Natural killer cell (primary cell): ENCODE results near the gene NCAPG2. TPM values are rescaled to one million over a fixed set of nuclear protein-coding genes. Genes with fewer than 3 reads are reported as not detected.

Source experiments
- ATAC-seq, 3 donors: fragments of 150-1000 bp in 2 of 3; fragments of 200-7000 bp in 1 of 3; cut with Tn5 transposase; 1 replicate in 1 of 3; 2 replicates in 2 of 3; pipeline ENCODE4 v1.10.0; 2021; ENCODE audit warnings: mild to moderate bottlenecking in 2 of 3, moderate library complexity in 2 of 3
- DNase-seq, 2 donors: peaks; one replicate each; pipeline versions ENCODE4 v3.0.0 to v3.0.0-alpha.2; 2013 to 2021; ENCODE audit warnings: mixed read lengths in 1 of 2
- H3K27ac ChIP-seq: one replicate; pipeline ENCODE4 v1.5.1; 2013; ENCODE audit warnings: mild to moderate bottlenecking, low read length
- H3K27me3 ChIP-seq: one replicate; pipeline ENCODE4 v1.6.1; 2013; ENCODE audit warnings: low read length; ENCODE audit not compliant: control insufficient read depth, insufficient read depth
- H3K36me3 ChIP-seq: one replicate; pipeline ENCODE4 v1.6.1; 2013; ENCODE audit warnings: low read length; ENCODE audit not compliant: control insufficient read depth, insufficient read depth
- H3K4me1 ChIP-seq: one replicate; pipeline ENCODE4 v1.6.1; 2013; ENCODE audit warnings: low read length; ENCODE audit not compliant: control insufficient read depth, insufficient read depth
- H3K4me3 ChIP-seq: one replicate; pipeline ENCODE4 v1.5.1; 2013; ENCODE audit warnings: low read length
- H3K9me3 ChIP-seq: one replicate; pipeline ENCODE4 v1.6.1; 2013; ENCODE audit warnings: low read length; ENCODE audit not compliant: control insufficient read depth, insufficient read depth
- H3K27ac Mint-ChIP-seq, 2 donors: one replicate each; pipeline ENCODE4 v1.8.0; 2022; ENCODE audit warnings: mild to moderate bottlenecking in 2 of 2, mixed read lengths in 2 of 2, moderate library complexity in 1 of 2
- H3K27me3 Mint-ChIP-seq, 2 donors: one replicate each; pipeline ENCODE4 v1.8.0; 2022; ENCODE audit warnings: low read depth in 2 of 2, mixed read lengths in 2 of 2
- H3K36me3 Mint-ChIP-seq: one replicate; pipeline ENCODE4 v1.8.0; 2022; ENCODE audit warnings: mixed read lengths
- H3K4me1 Mint-ChIP-seq, 2 donors: one replicate each; pipeline ENCODE4 v1.8.0; 2022; ENCODE audit warnings: mixed read lengths in 2 of 2
- H3K4me3 Mint-ChIP-seq: one replicate; pipeline ENCODE4 v1.8.0; 2022; ENCODE audit warnings: mild to moderate bottlenecking, moderate library complexity, mixed read lengths
- H3K9me3 Mint-ChIP-seq, 2 donors: one replicate each; pipeline ENCODE4 v1.8.0; 2022; ENCODE audit warnings: mixed read lengths in 2 of 2
- WGBS: methylation state at CpG from one replicate; pipeline ENCODE4 v1.1.7; 2013; ENCODE audit warnings: missing lambda C conversion rate; ENCODE audit not compliant: insufficient coverage; 5-methylcytosine and 5-hydroxymethylcytosine counted together
- intact Hi-C: fragments of 100-400 bp; cut with micrococcal nuclease; formaldehyde crosslinking; loops from one replicate; pipeline ENCODE4 v1.14.2; 2022
- total RNA-seq, 4 donors: library from RNA; stranded (reverse); fragments of 120-200 nt in 1 of 4; gene quantifications; one replicate each; pipeline versions ENCODE4 v1.2.3 to v1.2.4, GENCODE V29; 2013 to 2022
- TF ChIP-seq, protein P1 (sequence below): fragments of 200-600 bp; IDR thresholded peaks from one replicate; pipeline ENCODE4 v1.8.0; 2022; ENCODE audit warnings: antibody characterized with exemption

NCAPG2 gene
- total RNA-seq, 3 donors from 2014 or later (not counting 1 experiment from before 2014, with no cell fraction given): 8.8 to 14.8 (median 14.1) TPM

DNA sequence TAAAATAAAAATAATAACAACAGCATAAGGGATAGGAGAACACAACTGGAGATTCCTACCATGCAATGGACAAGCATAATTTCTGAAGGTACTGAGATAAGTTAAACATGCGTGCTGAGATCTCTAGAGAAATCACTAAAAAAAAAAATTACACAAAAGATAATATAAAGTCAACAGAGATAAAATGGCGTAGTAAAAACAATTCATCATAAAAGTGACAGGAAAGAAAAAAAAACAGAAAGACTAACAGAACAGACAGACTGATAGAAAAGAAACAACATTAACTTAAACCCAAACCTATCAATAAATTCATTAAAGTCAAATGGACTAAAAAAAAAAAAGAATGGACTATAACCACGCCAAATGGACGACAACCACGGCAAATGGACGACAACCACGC is 56.4 kb downstream of the NCAPG2 start:
- no peaks in the 10 kb centered on the region for H3K9me3 ChIP-seq
- H3K27me3 ChIP-seq: no peaks in the 10 kb centered on the region
- H3K4me1 ChIP-seq: no peaks in the 10 kb centered on the region
- no peak overlapping the region for H3K4me3 ChIP-seq
- H3K36me3 ChIP-seq: peaks cover 17% of the 10 kb centered on the region
- peak overlapping the region in 1 of 2 donors; percentile 34 for H3K27ac Mint-ChIP-seq
- H3K4me1 Mint-ChIP-seq: no peaks in the 10 kb centered on the region
- intact Hi-C loops: no loop called here
- no peaks in the 10 kb centered on the region for H3K9me3 Mint-ChIP-seq
- DNase-seq: no peak
- no peak overlapping the region for H3K4me3 Mint-ChIP-seq
- no peaks in the 10 kb centered on the region for H3K27me3 Mint-ChIP-seq
- peaks cover 5% of the 10 kb centered on the region for H3K36me3 Mint-ChIP-seq
- TF ChIP-seq, protein P1, sequence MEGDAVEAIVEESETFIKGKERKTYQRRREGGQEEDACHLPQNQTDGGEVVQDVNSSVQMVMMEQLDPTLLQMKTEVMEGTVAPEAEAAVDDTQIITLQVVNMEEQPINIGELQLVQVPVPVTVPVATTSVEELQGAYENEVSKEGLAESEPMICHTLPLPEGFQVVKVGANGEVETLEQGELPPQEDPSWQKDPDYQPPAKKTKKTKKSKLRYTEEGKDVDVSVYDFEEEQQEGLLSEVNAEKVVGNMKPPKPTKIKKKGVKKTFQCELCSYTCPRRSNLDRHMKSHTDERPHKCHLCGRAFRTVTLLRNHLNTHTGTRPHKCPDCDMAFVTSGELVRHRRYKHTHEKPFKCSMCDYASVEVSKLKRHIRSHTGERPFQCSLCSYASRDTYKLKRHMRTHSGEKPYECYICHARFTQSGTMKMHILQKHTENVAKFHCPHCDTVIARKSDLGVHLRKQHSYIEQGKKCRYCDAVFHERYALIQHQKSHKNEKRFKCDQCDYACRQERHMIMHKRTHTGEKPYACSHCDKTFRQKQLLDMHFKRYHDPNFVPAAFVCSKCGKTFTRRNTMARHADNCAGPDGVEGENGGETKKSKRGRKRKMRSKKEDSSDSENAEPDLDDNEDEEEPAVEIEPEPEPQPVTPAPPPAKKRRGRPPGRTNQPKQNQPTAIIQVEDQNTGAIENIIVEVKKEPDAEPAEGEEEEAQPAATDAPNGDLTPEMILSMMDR: no peak
- no peak overlapping the region for H3K27ac ChIP-seq
- no peak for ATAC-seq
- over 99% methylated on average over 5 of the region's 7 CpGs for WGBS

DNA sequence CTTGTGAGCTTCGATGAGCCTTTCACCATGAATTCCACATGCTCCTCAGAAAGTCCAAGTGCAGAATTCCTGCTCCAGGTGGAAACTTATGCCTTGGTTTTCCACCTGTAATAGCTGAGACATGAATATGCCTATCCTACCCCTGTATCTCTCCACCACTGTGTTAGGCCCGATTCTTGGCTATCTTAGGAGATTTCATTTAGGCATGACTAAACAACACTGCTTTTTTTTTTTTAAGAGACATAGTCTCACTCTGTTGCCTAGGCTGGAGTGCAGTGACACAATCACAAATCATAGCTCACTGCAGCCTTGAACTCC is 57.2 kb downstream of the NCAPG2 start:
- no peaks in the 10 kb centered on the region for H3K4me1 ChIP-seq
- Mint-ChIP-seq H3K4me3 (no peak overlapping the region), H3K9me3 (no peaks in the 10 kb centered on the region), H3K4me1 (no peaks in the 10 kb centered on the region), H3K36me3 (peaks cover 5% of the 10 kb centered on the region), H3K27ac (no peak overlapping the region), H3K27me3 (no peaks in the 10 kb centered on the region)
- H3K36me3 ChIP-seq: peaks cover 17% of the 10 kb centered on the region
- WGBS: 95% methylated on average over 2 of the region's 2 CpGs
- no peak overlapping the region for H3K27ac ChIP-seq
- DNase-seq (no peak), ATAC-seq (no peak)
- no peak overlapping the region for H3K4me3 ChIP-seq
- intact Hi-C loops: no loop called here
- H3K9me3 ChIP-seq: no peaks in the 10 kb centered on the region
- H3K27me3 ChIP-seq: no peaks in the 10 kb centered on the region
- TF ChIP-seq, protein P1: no peak

DNA sequence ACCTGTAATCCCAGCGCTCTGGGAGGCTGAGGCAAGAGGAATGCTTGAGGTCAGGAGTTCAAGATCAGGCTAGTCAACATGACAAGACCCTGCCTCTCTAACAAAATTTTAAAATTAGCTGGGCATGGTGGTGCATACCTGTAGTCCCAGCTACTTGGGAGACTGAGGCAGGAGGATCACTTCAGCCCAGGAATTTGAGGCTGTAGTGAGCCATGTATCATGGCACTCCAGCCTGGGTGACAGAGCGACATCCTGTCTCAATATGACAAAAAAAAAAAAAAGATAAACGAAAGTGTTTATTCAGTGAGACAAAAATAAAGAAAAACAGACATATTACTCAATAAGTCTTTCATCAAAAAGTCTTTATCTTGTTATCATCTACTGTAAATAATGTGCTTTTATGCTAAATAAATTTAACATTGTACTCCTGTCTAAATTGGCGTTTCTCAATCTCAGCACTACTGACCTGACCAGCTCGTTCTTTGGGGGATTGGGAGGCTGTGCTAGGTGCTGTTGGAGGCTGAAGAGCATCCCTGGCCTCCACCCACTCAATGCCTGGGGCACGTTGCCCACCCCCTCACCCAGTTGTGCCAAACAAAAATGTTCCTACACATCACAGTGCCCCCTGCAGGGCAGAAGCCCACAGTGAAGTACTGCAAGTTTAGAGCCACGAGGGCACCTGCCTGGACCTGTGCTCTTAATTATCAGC is 57.7 kb downstream of the NCAPG2 start:
- Mint-ChIP-seq H3K4me3 (no peak overlapping the region), H3K27ac (no peak overlapping the region), H3K9me3 (no peaks in the 10 kb centered on the region), H3K36me3 (peaks cover 8% of the 10 kb centered on the region), H3K4me1 (no peaks in the 10 kb centered on the region), H3K27me3 (no peaks in the 10 kb centered on the region)
- 92% methylated on average over 5 of the region's 7 CpGs for WGBS
- no peak overlapping the region for H3K27ac ChIP-seq
- TF ChIP-seq, protein P1: peak; percentile 34
- intact Hi-C loops: no loop called here
- peaks cover 16% of the 10 kb centered on the region for H3K36me3 ChIP-seq
- DNase-seq (peak in 1 of 2 donors; percentile 24), ATAC-seq (no peak)
- no peaks in the 10 kb centered on the region for H3K4me1 ChIP-seq
- no peaks in the 10 kb centered on the region for H3K27me3 ChIP-seq
- no peak overlapping the region for H3K4me3 ChIP-seq
- no peaks in the 10 kb centered on the region for H3K9me3 ChIP-seq

DNA sequence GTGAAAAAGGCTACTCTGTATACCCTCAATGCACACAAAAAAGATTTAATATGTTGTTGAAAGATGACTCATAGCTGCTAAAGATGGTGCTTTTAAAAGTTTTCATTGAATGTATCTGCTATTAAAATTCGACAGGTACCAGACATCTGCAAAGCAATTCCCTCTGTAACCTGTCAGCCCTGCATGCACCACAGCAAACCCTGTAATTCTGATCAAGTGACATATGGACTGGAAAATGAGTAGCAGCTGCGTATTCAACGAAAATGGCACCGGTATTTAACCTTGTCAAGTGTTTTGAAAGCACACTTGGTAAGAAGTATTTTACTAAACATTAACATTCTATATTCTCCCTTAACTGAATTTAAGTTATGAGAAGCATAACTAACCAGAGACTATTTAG is 58.8 kb downstream of the NCAPG2 start:
- peaks cover 12% of the 10 kb centered on the region for H3K36me3 ChIP-seq
- WGBS: 93% methylated on average over 3 of the region's 4 CpGs
- intact Hi-C loops: no loop called here
- TF ChIP-seq, protein P1: no peak
- no peak for DNase-seq
- no peak for ATAC-seq
- no peak overlapping the region for H3K4me3 Mint-ChIP-seq
- H3K9me3 ChIP-seq: no peaks in the 10 kb centered on the region
- no peaks in the 10 kb centered on the region for H3K9me3 Mint-ChIP-seq
- H3K36me3 Mint-ChIP-seq: peaks cover 16% of the 10 kb centered on the region
- H3K27me3 Mint-ChIP-seq: no peaks in the 10 kb centered on the region
- H3K27ac ChIP-seq: no peak overlapping the region
- no peak overlapping the region for H3K27ac Mint-ChIP-seq
- H3K4me3 ChIP-seq: no peak overlapping the region
- no peaks in the 10 kb centered on the region for H3K4me1 Mint-ChIP-seq
- H3K27me3 ChIP-seq: no peaks in the 10 kb centered on the region
- no peaks in the 10 kb centered on the region for H3K4me1 ChIP-seq
